Measurements from ENCODE around the gene CFAP97D2.

DNA sequence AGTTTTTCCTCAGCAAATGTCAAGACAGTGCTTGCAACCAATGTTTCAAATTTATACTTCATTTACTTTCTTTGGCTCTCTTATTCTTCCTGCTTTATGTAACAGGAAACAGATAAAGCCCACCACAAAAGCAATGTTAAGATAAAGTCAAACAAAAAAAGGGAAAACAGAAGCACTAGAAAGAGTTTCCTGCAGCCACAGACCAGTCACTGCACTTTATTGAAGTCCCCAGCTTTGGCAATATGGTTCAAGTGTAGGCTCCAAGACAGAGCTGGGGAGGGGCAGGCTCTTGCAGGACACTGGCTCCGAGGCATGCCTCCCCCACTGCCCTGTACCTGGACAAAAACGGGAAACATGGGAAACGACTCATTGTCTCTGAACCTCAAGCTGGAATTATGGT is 40.3 kb downstream of the CFAP97D2 start:
- TF ChIP-seq, protein P1, sequence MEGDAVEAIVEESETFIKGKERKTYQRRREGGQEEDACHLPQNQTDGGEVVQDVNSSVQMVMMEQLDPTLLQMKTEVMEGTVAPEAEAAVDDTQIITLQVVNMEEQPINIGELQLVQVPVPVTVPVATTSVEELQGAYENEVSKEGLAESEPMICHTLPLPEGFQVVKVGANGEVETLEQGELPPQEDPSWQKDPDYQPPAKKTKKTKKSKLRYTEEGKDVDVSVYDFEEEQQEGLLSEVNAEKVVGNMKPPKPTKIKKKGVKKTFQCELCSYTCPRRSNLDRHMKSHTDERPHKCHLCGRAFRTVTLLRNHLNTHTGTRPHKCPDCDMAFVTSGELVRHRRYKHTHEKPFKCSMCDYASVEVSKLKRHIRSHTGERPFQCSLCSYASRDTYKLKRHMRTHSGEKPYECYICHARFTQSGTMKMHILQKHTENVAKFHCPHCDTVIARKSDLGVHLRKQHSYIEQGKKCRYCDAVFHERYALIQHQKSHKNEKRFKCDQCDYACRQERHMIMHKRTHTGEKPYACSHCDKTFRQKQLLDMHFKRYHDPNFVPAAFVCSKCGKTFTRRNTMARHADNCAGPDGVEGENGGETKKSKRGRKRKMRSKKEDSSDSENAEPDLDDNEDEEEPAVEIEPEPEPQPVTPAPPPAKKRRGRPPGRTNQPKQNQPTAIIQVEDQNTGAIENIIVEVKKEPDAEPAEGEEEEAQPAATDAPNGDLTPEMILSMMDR (IDR thresholded peaks at IDR 0.05; ENCODE audit: low read length), result no peak
- no peak for TF ChIP-seq EZH2phosphoT487 (IDR thresholded peaks at IDR 0.05; ENCODE audit: low read length)
- no peak for TF ChIP-seq EZH2 (optimal IDR thresholded peaks at IDR 0.05; ENCODE audit: low read depth, low read length)
